GM12892 (cell line): Measurements from ENCODE around the gene PARD6G.

Experiments
- POLR2A ChIP-seq: IDR thresholded peaks from 2 replicates; pipeline ENCODE4 v1.6.1; 2011; ENCODE audit warnings: low read depth, low read length, control low read depth
- POLR2AphosphoS5 ChIP-seq: IDR thresholded peaks from 2 replicates; pipeline ENCODE4 v1.6.1; 2011; ENCODE audit warnings: low read depth, low read length, control low read depth
- TAF1 ChIP-seq: IDR thresholded peaks from 2 replicates; pipeline ENCODE4 v1.6.1; 2011; ENCODE audit warnings: low read depth, mild to moderate bottlenecking, control low read depth, low read length, borderline replicate concordance

DNA sequence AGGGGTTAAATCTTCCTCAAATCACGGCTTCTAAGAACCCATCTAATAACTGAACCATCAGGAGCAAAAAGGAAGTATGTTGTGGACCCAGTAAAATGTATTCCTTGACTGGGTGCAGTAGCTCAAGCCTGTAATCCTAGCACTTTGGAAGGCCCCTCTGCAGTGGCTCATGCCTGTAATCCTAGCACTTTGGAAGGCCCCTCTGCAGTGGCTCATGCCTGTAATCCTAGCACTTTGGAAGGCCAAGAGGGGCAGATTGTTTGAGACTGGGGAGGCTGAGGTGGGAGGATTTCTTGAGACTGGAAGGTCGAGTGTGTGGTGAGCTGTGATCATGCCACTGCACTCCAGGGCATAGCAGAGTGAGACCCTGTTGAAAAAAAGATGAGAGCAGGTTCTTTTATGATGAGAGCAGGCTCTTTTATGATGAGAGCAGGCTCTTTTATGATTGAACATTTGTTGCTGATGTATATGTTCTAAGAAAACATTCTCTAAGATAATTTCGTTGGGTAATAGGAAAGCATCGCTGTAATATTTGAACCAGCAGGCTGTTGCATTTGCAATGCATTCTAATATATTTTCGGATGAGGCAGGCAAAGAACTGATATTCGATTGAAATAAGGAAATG, 3.5 kb upstream of the PARD6G start:
- no peak for TF ChIP-seq TAF1
- TF ChIP-seq POLR2A, result no peak
- TF ChIP-seq POLR2AphosphoS5, result no peak
